Measurements from ENCODE around the gene GRK6. TPM values are rescaled to one million over a fixed set of nuclear protein-coding genes. Genes with fewer than 3 reads are reported as not detected.
"Not testable (repeated sequence)": the region's sequence is repeated elsewhere in the genome, so short reads cannot be mapped to it uniquely, and the experiment has no call there.

GRK6 gene
- total and polyA plus RNA-seq, 2 experiments from 2014 or later = 39.6 to 62.1 TPM

GRCh38 chr5:177479774-177480173 lies 53.3 kb downstream of the GRK6 start:
- peaks cover 8% of the 10 kb centered on the region for H3K4me1 ChIP-seq (ENCODE audit: low read depth)
- peak in 1 of 2 donors; percentile 71 for DNase-seq (ENCODE audit: low read depth in 1 of 2, low spot score in 1 of 2)

DNA sequence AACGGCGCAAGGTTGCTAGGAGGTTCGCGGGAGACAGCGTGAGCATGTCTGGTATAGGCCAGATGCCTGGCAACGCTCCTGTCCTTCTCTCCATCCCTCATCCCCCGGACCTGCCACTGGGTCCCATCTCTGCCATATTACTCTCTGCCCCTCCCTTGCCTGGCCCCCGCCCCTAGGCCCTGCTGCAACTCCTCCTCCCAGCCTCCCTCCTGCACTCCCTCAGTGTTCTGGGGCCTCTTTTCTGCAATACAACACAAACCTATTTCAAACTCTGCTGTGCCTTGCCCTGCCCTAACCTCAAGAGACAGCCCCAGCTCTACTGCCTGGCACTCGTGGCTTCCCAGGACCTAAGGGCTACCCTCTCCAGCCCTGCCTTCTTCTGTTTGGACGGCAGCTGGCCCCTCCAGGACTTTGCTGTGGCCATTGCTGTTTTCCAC lies 55.9 kb downstream of the GRK6 start:
- no peak overlapping the region for H3K4me3 ChIP-seq
- DNase-seq (ENCODE audit: low read depth in 1 of 2, low spot score in 1 of 2) = no peak
- H3K27me3 ChIP-seq = no peaks in the 10 kb centered on the region
- peaks cover 29% of the 10 kb centered on the region for H3K36me3 ChIP-seq
- no peaks in the 10 kb centered on the region for H3K9me3 ChIP-seq (ENCODE audit: low read depth)
- H3K27ac ChIP-seq = no peak overlapping the region
- TF ChIP-seq, protein P1, sequence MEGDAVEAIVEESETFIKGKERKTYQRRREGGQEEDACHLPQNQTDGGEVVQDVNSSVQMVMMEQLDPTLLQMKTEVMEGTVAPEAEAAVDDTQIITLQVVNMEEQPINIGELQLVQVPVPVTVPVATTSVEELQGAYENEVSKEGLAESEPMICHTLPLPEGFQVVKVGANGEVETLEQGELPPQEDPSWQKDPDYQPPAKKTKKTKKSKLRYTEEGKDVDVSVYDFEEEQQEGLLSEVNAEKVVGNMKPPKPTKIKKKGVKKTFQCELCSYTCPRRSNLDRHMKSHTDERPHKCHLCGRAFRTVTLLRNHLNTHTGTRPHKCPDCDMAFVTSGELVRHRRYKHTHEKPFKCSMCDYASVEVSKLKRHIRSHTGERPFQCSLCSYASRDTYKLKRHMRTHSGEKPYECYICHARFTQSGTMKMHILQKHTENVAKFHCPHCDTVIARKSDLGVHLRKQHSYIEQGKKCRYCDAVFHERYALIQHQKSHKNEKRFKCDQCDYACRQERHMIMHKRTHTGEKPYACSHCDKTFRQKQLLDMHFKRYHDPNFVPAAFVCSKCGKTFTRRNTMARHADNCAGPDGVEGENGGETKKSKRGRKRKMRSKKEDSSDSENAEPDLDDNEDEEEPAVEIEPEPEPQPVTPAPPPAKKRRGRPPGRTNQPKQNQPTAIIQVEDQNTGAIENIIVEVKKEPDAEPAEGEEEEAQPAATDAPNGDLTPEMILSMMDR (IDR thresholded peaks at IDR 0.05; ENCODE audit: low read depth, low read length) = no peak
- peaks cover 8% of the 10 kb centered on the region for H3K4me1 ChIP-seq (ENCODE audit: low read depth)

More at GRCh38 chr5:177479774-177480173, 53.3 kb downstream of the GRK6 start:
- Histone ChIP-seq H3K4me3 (no peak overlapping the region), H3K27me3 (no peaks in the 10 kb centered on the region), H3K27ac (peak overlapping the region; percentile 39), H3K9me3 (ENCODE audit: low read depth) (no peaks in the 10 kb centered on the region), H3K36me3 (peaks cover 13% of the 10 kb centered on the region)
- TF ChIP-seq, protein P1 (IDR thresholded peaks at IDR 0.05; ENCODE audit: low read depth, low read length) = no peak

DNA sequence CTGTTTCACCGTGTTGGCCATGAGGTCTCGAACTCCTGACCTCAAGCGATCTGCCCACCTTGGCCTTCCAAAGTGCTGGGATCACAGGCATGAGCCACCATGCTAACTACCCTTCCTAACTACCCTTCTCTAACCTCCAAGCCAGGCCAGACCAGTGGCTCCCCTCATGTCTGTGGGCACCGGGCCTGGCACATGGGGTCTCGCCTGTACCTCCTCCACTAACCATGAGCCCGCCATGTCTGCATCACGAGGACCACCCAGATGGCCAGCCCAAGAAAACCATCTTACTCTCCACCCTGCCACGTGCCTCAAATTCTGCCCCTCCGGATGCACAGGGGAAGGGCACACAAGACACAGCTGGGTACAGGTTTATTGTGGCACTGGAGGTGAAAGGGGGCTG lies 56.6 kb downstream of the GRK6 start:
- no peak for DNase-seq (ENCODE audit: low read depth in 1 of 2, low spot score in 1 of 2)
- Histone ChIP-seq H3K36me3 (peaks cover 36% of the 10 kb centered on the region), H3K4me3 (no peak overlapping the region), H3K27me3 (no peaks in the 10 kb centered on the region), H3K4me1 (ENCODE audit: low read depth) (peaks cover 8% of the 10 kb centered on the region), H3K9me3 (ENCODE audit: low read depth) (no peaks in the 10 kb centered on the region), H3K27ac (no peak overlapping the region)
- TF ChIP-seq, protein P1 (IDR thresholded peaks at IDR 0.05; ENCODE audit: low read depth, low read length) = no peak

DNA sequence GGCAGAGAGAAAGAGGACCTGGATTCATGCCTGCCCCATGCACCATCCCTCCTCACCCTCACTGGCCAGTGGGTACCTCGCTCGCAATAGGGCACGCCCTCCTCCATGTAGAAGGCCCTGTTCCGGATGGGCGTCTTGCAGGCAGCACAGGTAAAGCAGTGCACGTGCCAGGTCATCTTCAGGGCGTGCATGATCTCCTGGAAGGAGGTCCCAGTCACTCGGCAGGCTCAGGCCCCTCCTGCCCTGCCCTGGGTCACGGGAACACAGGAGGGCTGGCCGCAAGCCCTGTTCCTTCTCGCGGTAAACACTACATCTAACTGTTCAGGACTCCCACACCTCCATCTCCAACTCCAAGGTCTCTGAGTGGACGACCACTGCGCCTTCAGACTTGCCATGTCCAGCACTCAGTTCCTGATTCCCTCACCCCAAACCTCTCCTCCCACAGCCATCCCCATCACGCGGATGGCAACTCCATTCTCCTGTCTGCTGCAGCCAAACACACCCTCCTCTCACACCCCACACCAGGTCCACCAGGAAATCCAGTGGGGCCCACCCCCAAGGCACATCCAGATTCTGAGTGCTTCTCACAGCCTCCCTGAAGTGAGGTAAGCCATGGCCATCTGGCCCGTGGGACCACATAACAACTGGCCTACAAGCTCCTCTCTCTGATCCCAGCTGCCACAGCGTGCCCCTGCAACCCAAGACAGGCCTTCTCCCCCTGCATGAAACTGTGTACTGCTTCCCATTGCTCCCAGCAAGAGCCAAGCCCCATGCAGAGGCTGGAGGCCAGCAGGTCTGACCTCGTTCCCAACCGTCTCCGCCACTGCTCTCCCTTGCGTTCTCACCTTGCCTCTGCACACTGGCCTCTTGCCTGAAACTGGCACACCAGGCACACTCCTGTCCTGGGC lies 57.8 kb downstream of the GRK6 start:
- Histone ChIP-seq H3K4me1 (ENCODE audit: low read depth) (peaks cover 8% of the 10 kb centered on the region), H3K27ac (no peak overlapping the region), H3K27me3 (no peaks in the 10 kb centered on the region), H3K9me3 (ENCODE audit: low read depth) (no peaks in the 10 kb centered on the region), H3K4me3 (no peak overlapping the region), H3K36me3 (peaks cover 44% of the 10 kb centered on the region)
- TF ChIP-seq, protein P1 (IDR thresholded peaks at IDR 0.05; ENCODE audit: low read depth, low read length) = no peak
- no peak for DNase-seq (ENCODE audit: low read depth in 1 of 2, low spot score in 1 of 2)

DNA sequence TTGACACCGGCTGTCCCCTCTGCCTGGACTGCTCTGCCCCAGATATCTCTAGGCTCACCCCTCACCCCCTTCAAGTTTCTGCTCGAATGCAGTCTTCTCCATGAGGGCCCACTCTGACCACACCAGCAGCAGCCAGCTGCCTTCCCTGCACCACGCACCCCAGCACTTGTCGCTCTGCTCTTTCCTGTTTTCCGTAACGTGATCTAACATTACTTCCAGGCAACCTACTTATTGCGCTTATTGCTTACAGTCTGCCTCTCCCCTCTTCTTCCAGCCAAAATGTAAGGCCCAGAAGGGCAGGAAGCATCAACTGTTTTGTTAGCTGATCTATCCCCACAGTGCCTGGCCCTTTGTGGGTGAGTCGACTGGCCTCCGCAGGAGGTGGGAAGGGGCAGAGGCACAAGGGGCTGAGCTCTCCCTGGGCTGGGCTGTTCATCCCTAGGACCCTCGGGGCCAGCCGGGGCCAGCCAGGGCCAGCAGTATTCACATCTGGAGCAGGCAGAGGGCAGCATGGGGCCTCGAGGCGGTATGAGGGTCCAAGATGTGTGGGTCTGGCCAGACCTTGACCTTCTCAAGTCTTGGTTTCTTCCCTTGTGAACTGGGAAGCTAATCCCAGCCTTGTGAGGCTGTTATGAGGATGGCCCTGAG lies 58.5 kb downstream of the GRK6 start:
- H3K4me1 ChIP-seq (ENCODE audit: low read depth) = peaks cover 1% of the 10 kb centered on the region
- H3K27me3 ChIP-seq = no peaks in the 10 kb centered on the region
- TF ChIP-seq, protein P1 (IDR thresholded peaks at IDR 0.05; ENCODE audit: low read depth, low read length) = no peak
- no peak overlapping the region for H3K27ac ChIP-seq
- no peak overlapping the region for H3K4me3 ChIP-seq
- no peaks in the 10 kb centered on the region for H3K9me3 ChIP-seq (ENCODE audit: low read depth)
- no peak for DNase-seq (ENCODE audit: low read depth in 1 of 2, low spot score in 1 of 2)
- peaks cover 51% of the 10 kb centered on the region for H3K36me3 ChIP-seq

DNA sequence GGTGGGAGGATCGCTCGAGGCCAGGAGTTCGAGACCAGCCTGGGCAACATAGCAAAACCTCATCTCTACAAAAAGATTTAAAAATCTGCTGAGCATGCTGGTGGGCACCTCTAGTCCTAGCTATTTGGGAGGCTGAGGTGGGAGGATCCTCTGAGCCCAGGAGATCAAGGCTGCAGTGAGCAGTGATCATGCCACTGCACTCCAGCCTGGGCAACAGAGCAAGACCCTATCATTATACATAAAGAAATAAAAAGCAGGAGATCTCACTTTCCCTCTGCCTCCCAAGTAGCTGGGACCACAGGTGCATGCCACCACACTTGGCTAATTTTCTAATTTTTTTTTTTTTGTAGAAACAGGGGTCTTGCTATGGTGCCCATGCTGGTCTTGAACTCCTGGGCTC lies 59.3 kb downstream of the GRK6 start:
- not testable (repeated sequence) for H3K9me3 ChIP-seq (ENCODE audit: low read depth); DNase-seq (ENCODE audit: low read depth in 1 of 2, low spot score in 1 of 2); H3K27ac ChIP-seq; H3K27me3 ChIP-seq; H3K4me1 ChIP-seq (ENCODE audit: low read depth); H3K4me3 ChIP-seq
- H3K36me3 ChIP-seq = peaks cover 56% of the 10 kb centered on the region
